GM19240 (cell line): Measurements from ENCODE around the gene RUFY3.

Experiments used
- DNase-seq: peaks from one replicate; pipeline ENCODE4 v3.0.0; 2011; ENCODE audit warnings: low spot score; ENCODE audit not compliant: insufficient read length

RUFY3 gene

GRCh38 chr4:70772929-70773555 is 51.3 kb downstream of the RUFY3 start:
- DNase-seq, result no peak

- no peak for DNase-seq
Measured at GRCh38 chr4:70778888-70779422, 57.2 kb downstream of the RUFY3 start.

GRCh38 chr4:70783096-70783495 is 61.3 kb downstream of the RUFY3 start:
- DNase-seq, result no peak

- no peak for DNase-seq
Measured at GRCh38 chr4:70787496-70787895, 65.7 kb downstream of the RUFY3 start.

GRCh38 chr4:70788733-70789132 is 67.0 kb downstream of the RUFY3 start:
- no peak for DNase-seq

GRCh38 chr4:70793626-70794025 is 71.9 kb downstream of the RUFY3 start:
- no peak for DNase-seq

- DNase-seq, result no peak
Measured at GRCh38 chr4:70801265-70801809, 79.6 kb downstream of the RUFY3 start.

- no peak for DNase-seq
Measured at GRCh38 chr4:70802928-70803580, 81.3 kb downstream of the RUFY3 start.

GRCh38 chr4:70808151-70808550 is 86.4 kb downstream of the RUFY3 start:
- DNase-seq, result no peak

GRCh38 chr4:70815370-70815769 is 93.6 kb downstream of the RUFY3 start:
- no peak for DNase-seq

GRCh38 chr4:70816894-70817293 is 95.1 kb downstream of the RUFY3 start:
- DNase-seq, result no peak

GRCh38 chr4:70818173-70818855 is 96.5 kb downstream of the RUFY3 start:
- DNase-seq, result no peak

GRCh38 chr4:70818921-70819320 is 97.2 kb downstream of the RUFY3 start:
- DNase-seq, result no peak

- no peak for DNase-seq
Measured at GRCh38 chr4:70829015-70829414, 107.3 kb downstream of the RUFY3 start.

GRCh38 chr4:70829492-70829891 is 107.7 kb downstream of the RUFY3 start:
- no peak for DNase-seq

GRCh38 chr4:70830054-70830453 is 108.3 kb downstream of the RUFY3 start:
- DNase-seq, result no peak

GRCh38 chr4:70831293-70831692 is 109.5 kb downstream of the RUFY3 start:
- DNase-seq, result no peak

- no peak for DNase-seq
Measured at GRCh38 chr4:70833675-70834074, 111.9 kb downstream of the RUFY3 start.

- DNase-seq, result no peak
Measured at GRCh38 chr4:70836081-70836480, 114.3 kb downstream of the RUFY3 start.

- DNase-seq, result no peak
Measured at GRCh38 chr4:70838204-70838603, 116.4 kb downstream of the RUFY3 start.

- DNase-seq, result peak; percentile 50
Measured at GRCh38 chr4:70838666-70839588, 117.2 kb downstream of the RUFY3 start.
